Activated CD4-positive, alpha-beta memory T cell treated with anti-CD3 and anti-CD28 coated beads, Interleukin-2, amount 10 ng/mL, durations not matched to agents 7 days and 5 days (primary cell): ENCODE results near the gene NCOA7. TPM values are rescaled to one million over a fixed set of nuclear protein-coding genes. Genes with fewer than 3 reads are reported as not detected.

Experiments used
- CTCF ChIA-PET: fragments of 350-600 bp; sonication (Branson Sonifier 250); formaldehyde crosslinking; loops from one replicate; lab custom pipeline; 2021; ENCODE audit warnings: antibody characterized with exemption, inconsistent platforms; lab: Charles Lee
- POLR2A ChIA-PET: fragments of 350-600 bp; sonication (Branson Sonifier 250); formaldehyde crosslinking; loops from one replicate; lab custom pipeline; 2021; ENCODE audit warnings: antibody characterized with exemption; lab: Charles Lee
- DNase-seq: peaks from one replicate; pipeline ENCODE4 v3.0.0-alpha.2; 2020
- H3K27ac Mint-ChIP-seq: one replicate; pipeline ENCODE4 v1.8.0; 2021; ENCODE audit warnings: mild to moderate bottlenecking, mixed read lengths
- H3K27me3 Mint-ChIP-seq: one replicate; pipeline ENCODE4 v1.8.0; 2021; ENCODE audit warnings: mixed read lengths
- H3K36me3 Mint-ChIP-seq: one replicate; pipeline ENCODE4 v1.8.0; 2021; ENCODE audit warnings: low read depth, mixed read lengths
- H3K4me1 Mint-ChIP-seq: one replicate; pipeline ENCODE4 v1.8.0; 2021; ENCODE audit warnings: mixed read lengths
- H3K4me3 Mint-ChIP-seq: one replicate; pipeline ENCODE4 v1.8.0; 2021; ENCODE audit warnings: mild to moderate bottlenecking, mixed read lengths
- H3K9me3 Mint-ChIP-seq: one replicate; pipeline ENCODE4 v1.8.0; 2021; ENCODE audit warnings: mixed read lengths
- total RNA-seq, 2 experiments: library from RNA; stranded (reverse); gene quantifications; one replicate each; pipeline ENCODE4 v1.2.3, GENCODE V29; 2021

NCOA7 gene
- total RNA-seq, 2 experiments from 2014 or later, result 45.2 to 49.9 TPM

DNA sequence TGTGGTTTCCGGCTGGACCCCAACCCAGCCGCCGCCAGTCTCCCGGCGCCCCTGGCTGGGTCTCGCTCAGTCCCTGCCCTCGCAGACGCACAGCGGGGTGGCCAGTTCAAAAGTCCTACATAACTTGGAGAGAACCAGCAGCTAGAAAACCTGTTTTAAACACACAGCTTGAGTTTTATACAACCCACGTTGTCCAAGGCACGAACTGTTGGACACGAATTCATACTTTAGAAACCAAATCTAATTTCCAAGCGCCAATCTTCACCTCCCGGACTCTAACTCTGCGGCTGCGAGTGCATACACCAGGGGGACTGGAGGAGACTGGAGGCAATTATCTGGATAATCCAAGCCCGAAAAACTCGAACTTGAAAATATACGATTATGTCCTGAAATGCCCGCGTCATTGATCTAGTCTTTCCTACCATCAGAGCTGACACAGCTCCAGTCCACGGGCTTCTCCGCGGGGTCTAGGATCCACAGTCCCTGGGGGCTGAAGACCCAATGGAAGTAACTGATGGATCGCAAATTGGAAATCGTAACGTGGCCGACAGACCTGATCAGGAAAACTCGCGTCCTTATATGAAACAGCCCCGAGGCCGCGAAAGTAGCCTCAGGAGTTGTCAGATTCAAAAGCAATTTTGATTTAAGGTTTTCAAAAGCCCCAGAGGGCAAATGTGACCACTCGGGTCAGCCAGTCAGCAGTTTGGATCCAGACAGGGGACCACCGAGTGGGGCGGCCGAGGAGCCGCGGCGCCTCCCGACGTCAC is 42.2 kb upstream of the NCOA7 start:
- no peak overlapping the region for H3K27ac Mint-ChIP-seq
- peak overlapping the region; percentile 67 for H3K4me3 Mint-ChIP-seq
- ChIA-PET CTCF (interaction anchor here (0.7 to 1.4 kb wide), 5 partner anchors 8 to 436 kb away, joined by 3 read pairs; no protein-coding TSS in a partner anchor), POLR2A (interaction anchor here (1.1 to 1.6 kb wide), 3 partner anchors 32 to 238 kb away, joined by 3 to 6 read pairs (median 5); partner anchors contain the start of gene TRMT11)
- peaks cover 38% of the 10 kb centered on the region for H3K4me1 Mint-ChIP-seq
- H3K27me3 Mint-ChIP-seq, result peaks cover 79% of the 10 kb centered on the region
- H3K9me3 Mint-ChIP-seq, result no peaks in the 10 kb centered on the region
- DNase-seq, result no peak
- H3K36me3 Mint-ChIP-seq, result no peaks in the 10 kb centered on the region

DNA sequence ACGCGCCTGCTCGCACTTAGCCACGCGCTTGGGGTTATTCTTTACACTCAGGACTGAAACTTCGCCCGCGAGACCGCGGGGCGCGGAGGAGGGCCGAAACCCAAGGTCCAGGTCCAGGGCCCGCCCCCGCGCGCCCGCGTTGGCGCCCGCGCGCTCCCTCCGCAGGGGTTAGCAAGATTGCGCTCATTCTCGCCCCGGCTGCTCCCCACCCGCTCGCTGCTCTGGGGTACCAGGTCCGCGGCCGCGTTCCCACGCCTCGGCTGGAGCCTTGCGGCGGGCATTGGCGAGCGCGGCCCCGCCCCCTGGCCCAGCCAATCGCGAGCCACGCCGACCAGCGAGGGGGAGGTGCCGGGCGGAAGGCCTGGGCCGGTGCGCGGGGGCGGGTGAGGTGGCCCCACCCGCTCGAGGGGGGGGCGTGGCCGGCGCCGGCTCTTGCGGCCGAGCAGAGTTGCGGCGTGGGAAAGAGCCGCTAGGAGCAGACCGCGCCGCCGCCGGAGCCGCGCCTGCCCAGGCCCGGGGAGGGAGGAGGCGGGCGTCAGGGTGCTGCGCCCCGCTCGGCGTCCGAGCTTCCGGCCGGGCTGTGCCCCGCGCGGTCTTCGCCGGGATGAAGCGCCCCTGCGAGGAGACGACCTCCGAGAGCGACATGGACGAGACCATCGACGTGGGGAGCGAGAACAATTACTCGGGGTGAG is 41.4 kb upstream of the NCOA7 start, which contains the start of gene HEY2:
Gene HEY2, plus strand, starts transcription at position 460 of the 692 bp plus-strand sequence. Its CDS starts 145 bp downstream, at position 605.
- Mint-ChIP-seq H3K4me3 (peak within 1 kb of the TSS; percentile 75), H3K36me3 (no peaks in the 10 kb centered on the region), H3K27me3 (peaks cover 77% of the 10 kb centered on the region), H3K27ac (peak within 1 kb of the TSS; percentile 34), H3K9me3 (no peaks in the 10 kb centered on the region), H3K4me1 (peaks cover 38% of the 10 kb centered on the region)
- ChIA-PET POLR2A (no interaction called here), CTCF (interaction anchor here (2.6 kb wide), 1 partner anchor 207 kb away, joined by 8 read pairs; the partner anchor contains the start of gene HINT3)
- DNase-seq, result peak; percentile 85

DNA sequence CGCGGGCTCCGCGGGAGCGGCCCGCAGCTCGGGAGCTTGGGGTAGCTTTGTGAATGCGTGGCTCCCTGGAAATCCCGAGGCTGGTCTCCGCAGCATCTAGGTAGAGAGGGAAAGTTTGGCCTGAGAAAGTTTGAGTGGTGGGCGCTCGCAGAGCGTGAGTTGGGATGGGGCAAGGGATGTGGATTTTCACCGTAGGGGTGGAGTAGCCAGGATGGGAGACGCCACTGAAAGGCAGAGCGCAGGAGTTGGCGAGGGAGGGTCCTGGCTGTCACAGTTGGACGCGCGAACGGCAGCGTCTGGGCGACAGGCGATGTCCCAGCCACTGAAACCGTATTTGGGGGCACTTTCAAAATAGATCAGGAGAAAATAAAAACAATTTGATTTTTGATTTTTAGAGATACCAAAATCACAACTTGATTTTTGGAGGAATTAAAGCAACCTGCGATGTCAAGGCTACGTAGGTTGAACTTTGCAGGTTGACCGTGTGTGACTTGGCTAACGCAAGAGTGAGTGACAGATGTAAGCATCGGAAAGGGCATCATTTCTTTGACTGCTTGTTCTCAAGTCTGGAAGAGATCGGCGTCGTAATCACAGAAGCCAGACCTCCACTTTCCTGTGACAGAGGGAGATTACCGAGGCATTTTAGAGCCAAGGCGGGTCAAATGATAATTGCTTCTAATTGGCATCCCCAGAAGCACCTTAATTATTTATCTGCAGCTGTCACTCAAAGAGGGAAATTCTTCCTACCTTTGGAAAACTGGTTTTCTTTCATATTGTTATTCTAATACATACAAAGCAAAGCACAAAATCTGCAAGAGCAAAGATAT is 40.7 kb upstream of the NCOA7 start:
- H3K36me3 Mint-ChIP-seq, result no peaks in the 10 kb centered on the region
- no peak for DNase-seq
- ChIA-PET POLR2A (no interaction called here), CTCF (interaction anchor here (1.7 to 20.5 kb wide), 3 partner anchors 12 to 438 kb away, joined by 6 to 194 read pairs (median 8); partner anchors contain the start of gene HINT3)
- peak overlapping the region; percentile 75 for H3K4me3 Mint-ChIP-seq
- H3K9me3 Mint-ChIP-seq, result no peaks in the 10 kb centered on the region
- peak overlapping the region; percentile 34 for H3K27ac Mint-ChIP-seq
- peaks cover 80% of the 10 kb centered on the region for H3K27me3 Mint-ChIP-seq
- H3K4me1 Mint-ChIP-seq, result peaks cover 38% of the 10 kb centered on the region

DNA sequence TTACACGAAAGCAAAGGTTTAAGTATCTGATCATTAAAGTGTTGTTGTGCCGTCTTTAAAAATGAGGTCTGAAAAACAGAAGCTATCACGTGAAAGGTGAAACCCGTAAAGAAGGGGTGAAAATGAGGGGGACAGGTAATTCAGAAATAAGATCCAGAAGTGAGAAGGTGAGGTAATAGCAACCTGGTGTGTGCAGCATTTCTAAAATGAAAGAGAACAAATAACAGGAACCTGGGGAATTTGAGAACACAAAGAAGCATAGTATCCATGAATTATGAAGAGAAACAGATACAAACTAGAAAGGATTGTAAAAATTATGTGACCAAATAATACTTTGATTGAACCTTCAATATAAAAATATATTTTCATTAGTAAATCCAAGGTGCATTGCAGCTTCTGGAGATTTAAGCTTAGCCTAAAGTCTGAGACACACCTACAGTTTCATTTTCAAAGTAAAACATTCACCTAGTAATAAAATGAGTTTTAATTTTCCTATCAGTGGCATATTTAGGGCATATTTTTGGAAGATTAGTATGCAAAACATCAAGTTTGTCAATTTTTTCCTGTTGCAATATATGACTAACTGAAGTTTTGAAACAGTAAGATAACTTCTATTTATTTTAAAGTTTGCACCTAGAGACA is 39.9 kb upstream of the NCOA7 start:
- POLR2A ChIA-PET, result no interaction called here
- no peaks in the 10 kb centered on the region for H3K36me3 Mint-ChIP-seq
- no peaks in the 10 kb centered on the region for H3K9me3 Mint-ChIP-seq
- CTCF ChIA-PET, result interaction anchor here (1.5 to 20.5 kb wide), 5 partner anchors 11 to 439 kb away, joined by 5 to 194 read pairs (median 8); partner anchors contain the start of gene HINT3
- peak overlapping the region; percentile 75 for H3K4me3 Mint-ChIP-seq
- peaks cover 73% of the 10 kb centered on the region for H3K27me3 Mint-ChIP-seq
- peaks cover 38% of the 10 kb centered on the region for H3K4me1 Mint-ChIP-seq
- DNase-seq, result no peak
- H3K27ac Mint-ChIP-seq, result no peak overlapping the region

DNA sequence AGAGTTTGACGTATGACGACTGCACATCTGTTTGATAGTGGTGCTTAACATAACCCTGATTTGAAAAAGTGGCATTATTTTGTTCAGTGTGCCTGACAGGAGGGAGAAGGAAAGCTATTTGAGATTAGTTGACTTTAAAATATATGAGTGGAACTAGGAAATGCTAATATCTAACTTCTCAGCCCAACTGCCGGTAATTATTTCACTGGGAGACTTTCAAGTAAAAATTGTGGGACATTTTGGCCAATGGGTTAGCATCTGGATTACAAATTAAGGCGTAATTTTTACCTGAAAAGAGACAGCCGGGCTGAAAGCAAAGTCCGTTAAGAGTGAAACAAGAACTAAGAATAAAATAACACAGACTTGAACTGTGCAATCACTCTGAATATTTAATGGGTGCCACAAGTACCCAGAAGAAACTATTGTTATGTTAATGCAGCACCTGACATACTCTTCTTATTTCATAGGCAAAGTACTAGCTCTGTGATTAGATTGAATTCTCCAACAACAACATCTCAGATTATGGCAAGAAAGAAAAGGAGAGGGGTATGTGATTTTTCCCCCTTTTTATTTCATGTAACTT is 39.3 kb upstream of the NCOA7 start:
- ChIA-PET CTCF (interaction anchor here (0.9 to 20.5 kb wide), 7 partner anchors 10 to 439 kb away, joined by 5 to 194 read pairs (median 6); partner anchors contain the start of gene HINT3), POLR2A (interaction anchor here (1.0 to 1.1 kb wide), 2 partner anchors 30 to 38 kb away, joined by 5 to 6 read pairs; no protein-coding TSS in a partner anchor)
- Mint-ChIP-seq H3K4me3 (no peak overlapping the region), H3K36me3 (no peaks in the 10 kb centered on the region), H3K9me3 (no peaks in the 10 kb centered on the region), H3K4me1 (peaks cover 34% of the 10 kb centered on the region), H3K27me3 (peaks cover 67% of the 10 kb centered on the region), H3K27ac (no peak overlapping the region)
- DNase-seq, result no peak

DNA sequence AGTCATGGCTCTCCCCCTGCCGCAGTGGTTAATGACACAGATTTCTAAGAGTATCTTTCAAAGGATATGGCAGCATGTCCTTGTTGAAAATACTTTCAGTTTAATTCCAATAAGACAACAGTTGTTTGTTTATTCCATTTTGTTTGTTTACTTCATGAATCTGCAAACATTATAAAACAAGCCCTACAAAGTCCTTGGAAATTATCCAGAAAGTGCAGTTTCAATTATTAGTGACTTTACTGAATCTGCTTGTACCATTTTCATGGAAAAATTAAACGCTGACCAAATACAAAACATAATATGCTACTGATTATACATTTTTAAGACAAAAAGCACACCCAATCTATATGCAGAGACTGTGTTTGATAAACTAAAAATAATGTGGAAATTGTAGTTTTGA is 38.0 kb upstream of the NCOA7 start:
- CTCF ChIA-PET, result interaction anchor here (0.7 to 20.5 kb wide), 13 partner anchors 11 to 561 kb away, joined by 3 to 194 read pairs (median 4); partner anchors contain the start of gene NCOA7
- H3K4me3 Mint-ChIP-seq, result no peak overlapping the region

DNA sequence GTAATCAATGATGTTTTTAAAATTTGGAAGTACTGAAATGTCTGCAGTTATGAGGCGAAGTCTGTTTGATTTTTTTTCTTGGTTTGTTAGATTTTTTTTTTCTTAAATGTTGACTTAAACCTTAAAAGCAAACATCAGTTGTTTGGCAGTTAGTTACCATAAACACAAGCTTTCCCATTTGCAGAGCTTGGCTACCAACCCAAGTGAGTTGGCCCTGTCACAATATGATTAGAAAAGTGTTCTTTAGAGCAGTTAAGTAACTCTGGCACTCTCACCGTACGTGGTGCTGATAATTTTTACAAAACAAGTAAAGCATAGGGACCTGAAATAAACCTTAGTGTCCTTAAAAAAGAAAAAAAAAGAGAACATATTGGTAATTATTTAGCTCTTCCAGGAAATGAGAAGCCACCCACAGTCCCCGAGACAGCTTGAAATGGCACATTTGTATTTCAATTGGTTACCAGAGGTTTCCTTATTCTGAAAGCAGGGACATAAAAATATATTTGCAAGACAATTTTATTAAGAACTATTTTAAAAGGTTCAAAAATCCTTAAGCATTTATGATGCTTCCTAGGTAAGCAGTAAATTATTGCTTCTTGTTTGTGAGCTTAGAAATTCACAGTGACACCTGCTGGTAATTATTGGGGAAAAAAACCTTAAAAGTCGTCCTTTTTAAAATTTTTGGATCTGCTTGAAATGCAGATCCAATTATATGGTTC is 37.4 kb upstream of the NCOA7 start:
- CTCF ChIA-PET, result interaction anchor here (0.8 to 20.5 kb wide), 16 partner anchors 8 to 561 kb away, joined by 3 to 194 read pairs (median 4); partner anchors contain the start of gene NCOA7
- Mint-ChIP-seq H3K4me3 (no peak overlapping the region), H3K27me3 (peaks cover 59% of the 10 kb centered on the region), H3K9me3 (no peaks in the 10 kb centered on the region), H3K4me1 (peaks cover 18% of the 10 kb centered on the region), H3K36me3 (no peaks in the 10 kb centered on the region), H3K27ac (no peak overlapping the region)
- POLR2A ChIA-PET, result no interaction called here
- no peak for DNase-seq

More for the DNA sequence above, 38.0 kb upstream of the NCOA7 start:
- Mint-ChIP-seq H3K27me3 (peaks cover 65% of the 10 kb centered on the region), H3K9me3 (no peaks in the 10 kb centered on the region), H3K4me1 (peaks cover 23% of the 10 kb centered on the region), H3K27ac (no peak overlapping the region), H3K36me3 (no peaks in the 10 kb centered on the region)
- DNase-seq, result no peak
- POLR2A ChIA-PET, result interaction anchor here (1.1 kb wide), 1 partner anchor 28 kb away, joined by 6 read pairs; no protein-coding TSS in a partner anchor

DNA sequence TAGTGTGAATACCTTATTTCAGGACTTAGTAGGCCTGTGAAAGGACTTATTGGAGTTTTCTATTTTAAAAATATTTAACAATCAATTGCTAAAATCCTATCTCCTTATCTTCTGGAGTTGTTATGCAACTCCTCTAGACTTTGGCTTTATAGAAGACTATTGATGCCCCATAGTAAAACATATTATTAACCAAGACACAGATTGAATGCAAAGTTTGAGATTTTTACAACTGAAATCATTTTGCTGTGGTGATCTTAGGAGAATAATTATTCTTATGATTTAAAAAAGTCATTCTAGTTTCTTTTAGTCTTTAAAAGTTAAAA is 36.9 kb upstream of the NCOA7 start:
- no peaks in the 10 kb centered on the region for H3K9me3 Mint-ChIP-seq
- no peak for DNase-seq
- H3K4me1 Mint-ChIP-seq, result peaks cover 13% of the 10 kb centered on the region
- peaks cover 54% of the 10 kb centered on the region for H3K27me3 Mint-ChIP-seq
- H3K4me3 Mint-ChIP-seq, result no peak overlapping the region
- CTCF ChIA-PET, result interaction anchor here (0.8 to 20.5 kb wide), 15 partner anchors 9 to 562 kb away, joined by 3 to 194 read pairs (median 4); no protein-coding TSS in a partner anchor
- H3K27ac Mint-ChIP-seq, result no peak overlapping the region
- no peaks in the 10 kb centered on the region for H3K36me3 Mint-ChIP-seq
- POLR2A ChIA-PET, result no interaction called here

DNA sequence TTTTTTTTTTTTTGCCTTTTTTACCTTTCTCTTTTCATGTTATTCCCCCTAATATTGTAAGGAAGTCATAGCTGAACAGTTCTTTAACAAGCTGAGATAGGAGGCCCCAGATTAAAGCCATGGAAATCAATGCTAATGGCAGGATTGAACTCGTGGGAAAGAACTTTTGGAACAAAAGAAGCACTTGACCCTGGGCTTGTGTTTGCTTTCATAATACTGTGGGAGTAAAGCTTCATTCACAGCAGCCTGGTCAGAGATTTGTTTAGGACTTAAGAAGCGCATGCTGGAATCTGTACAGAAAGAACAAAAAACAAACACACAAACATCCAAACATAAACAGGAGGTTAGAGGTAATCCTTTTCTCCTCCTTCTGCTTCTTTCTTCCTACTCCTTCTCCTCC is 36.2 kb upstream of the NCOA7 start:
- Mint-ChIP-seq H3K9me3 (no peaks in the 10 kb centered on the region), H3K4me3 (no peak overlapping the region), H3K27ac (no peak overlapping the region), H3K27me3 (peaks cover 59% of the 10 kb centered on the region), H3K4me1 (peaks cover 13% of the 10 kb centered on the region), H3K36me3 (no peaks in the 10 kb centered on the region)
- ChIA-PET CTCF (interaction anchor here (0.7 to 20.5 kb wide), 5 partner anchors 9 to 442 kb away, joined by 3 to 194 read pairs (median 4); no protein-coding TSS in a partner anchor), POLR2A (no interaction called here)
- DNase-seq, result no peak

DNA sequence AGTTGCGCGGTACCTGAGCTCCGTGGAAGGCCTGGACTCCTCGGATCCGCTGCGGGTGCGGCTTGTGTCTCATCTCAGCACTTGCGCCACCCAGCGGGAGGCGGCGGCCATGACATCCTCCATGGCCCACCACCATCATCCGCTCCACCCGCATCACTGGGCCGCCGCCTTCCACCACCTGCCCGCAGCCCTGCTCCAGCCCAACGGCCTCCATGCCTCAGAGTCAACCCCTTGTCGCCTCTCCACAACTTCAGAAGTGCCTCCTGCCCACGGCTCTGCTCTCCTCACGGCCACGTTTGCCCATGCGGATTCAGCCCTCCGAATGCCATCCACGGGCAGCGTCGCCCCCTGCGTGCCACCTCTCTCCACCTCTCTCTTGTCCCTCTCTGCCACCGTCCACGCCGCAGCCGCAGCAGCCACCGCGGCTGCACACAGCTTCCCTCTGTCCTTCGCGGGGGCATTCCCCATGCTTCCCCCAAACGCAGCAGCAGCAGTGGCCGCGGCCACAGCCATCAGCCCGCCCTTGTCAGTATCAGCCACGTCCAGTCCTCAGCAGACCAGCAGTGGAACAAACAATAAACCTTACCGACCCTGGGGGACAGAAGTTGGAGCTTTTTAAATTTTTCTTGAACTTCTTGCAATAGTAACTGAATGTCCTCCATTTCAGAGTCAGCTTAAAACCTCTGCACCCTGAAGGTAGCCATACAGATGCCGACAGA is 31.4 kb upstream of the NCOA7 start:
- no peaks in the 10 kb centered on the region for H3K36me3 Mint-ChIP-seq
- POLR2A ChIA-PET, result interaction anchor here (1.1 kb wide), 1 partner anchor 17 kb away, joined by 3 read pairs; no protein-coding TSS in a partner anchor
- H3K27ac Mint-ChIP-seq, result no peak overlapping the region
- no peaks in the 10 kb centered on the region for H3K4me1 Mint-ChIP-seq
- CTCF ChIA-PET, result interaction anchor here (0.6 to 20.5 kb wide), 2 partner anchors 447 to 567 kb away, joined by 3 to 194 read pairs; no protein-coding TSS in a partner anchor
- H3K4me3 Mint-ChIP-seq, result no peak overlapping the region
- H3K9me3 Mint-ChIP-seq, result no peaks in the 10 kb centered on the region
- H3K27me3 Mint-ChIP-seq, result peaks cover 51% of the 10 kb centered on the region
- DNase-seq, result no peak
